Peyer's patch (tissue), 4 donors: ENCODE results near the gene POLR2F.

Experiments
- POLR2A ChIP-seq, 2 donors: fragments of 450-650 bp; IDR thresholded peaks; one replicate each; pipeline ENCODE4 v1.5.1; 2017; ENCODE audit warnings: antibody characterized with exemption in 2 of 2, mild to moderate bottlenecking in 2 of 2, moderate library complexity in 2 of 2
- TF ChIP-seq, protein P1 (sequence below), 6 experiments: fragments of 450-650 bp in 4 of 6; fragments of 200-600 bp in 2 of 6; sonication (generic) in 1 of 6; IDR thresholded peaks; one replicate each; pipeline ENCODE4 v1.5.1; 2017 to 2019; ENCODE audit warnings: antibody characterized with exemption in 6 of 6, mild to moderate bottlenecking in 3 of 6, moderate library complexity in 1 of 6

DNA sequence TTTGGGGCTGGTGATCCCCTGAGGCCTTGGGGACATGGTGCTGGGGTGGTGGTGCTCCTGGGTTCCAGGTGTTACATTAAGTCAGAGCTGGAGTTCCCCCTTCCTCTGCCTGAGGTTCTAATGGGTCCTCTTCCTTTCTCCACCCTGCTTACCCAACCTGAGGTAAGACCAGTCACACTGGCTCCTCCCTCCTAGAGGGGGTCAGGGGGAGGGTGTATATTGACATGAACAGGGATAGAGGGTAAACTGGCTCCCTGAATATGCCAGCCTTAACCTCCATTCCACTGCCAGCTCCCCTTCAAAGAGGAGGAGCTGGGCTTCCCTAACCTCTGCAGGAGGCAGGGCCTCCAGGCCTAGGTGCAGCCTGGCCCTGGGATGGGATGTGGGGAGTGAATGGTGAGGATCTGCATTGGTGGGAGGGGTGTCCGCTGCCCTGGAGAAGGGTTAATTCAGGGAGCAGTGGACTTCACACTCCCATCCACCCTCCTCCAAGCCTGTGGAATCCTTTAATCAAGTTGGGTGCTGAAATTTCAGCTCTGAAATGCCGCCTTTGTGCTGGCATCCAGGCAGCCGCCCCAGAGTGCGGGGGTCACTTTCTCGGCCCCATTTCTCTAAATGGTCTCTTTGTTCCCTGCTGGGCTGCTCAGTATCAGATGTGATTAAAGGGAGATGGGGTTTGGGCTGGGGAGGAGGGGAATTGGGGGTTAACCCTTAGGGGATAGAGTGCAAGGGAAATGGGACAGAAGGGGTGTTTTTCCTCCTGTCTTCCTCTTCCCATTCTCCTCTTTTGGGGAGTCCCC, 15.2 kb downstream of the POLR2F start:
- TF ChIP-seq, protein P1, sequence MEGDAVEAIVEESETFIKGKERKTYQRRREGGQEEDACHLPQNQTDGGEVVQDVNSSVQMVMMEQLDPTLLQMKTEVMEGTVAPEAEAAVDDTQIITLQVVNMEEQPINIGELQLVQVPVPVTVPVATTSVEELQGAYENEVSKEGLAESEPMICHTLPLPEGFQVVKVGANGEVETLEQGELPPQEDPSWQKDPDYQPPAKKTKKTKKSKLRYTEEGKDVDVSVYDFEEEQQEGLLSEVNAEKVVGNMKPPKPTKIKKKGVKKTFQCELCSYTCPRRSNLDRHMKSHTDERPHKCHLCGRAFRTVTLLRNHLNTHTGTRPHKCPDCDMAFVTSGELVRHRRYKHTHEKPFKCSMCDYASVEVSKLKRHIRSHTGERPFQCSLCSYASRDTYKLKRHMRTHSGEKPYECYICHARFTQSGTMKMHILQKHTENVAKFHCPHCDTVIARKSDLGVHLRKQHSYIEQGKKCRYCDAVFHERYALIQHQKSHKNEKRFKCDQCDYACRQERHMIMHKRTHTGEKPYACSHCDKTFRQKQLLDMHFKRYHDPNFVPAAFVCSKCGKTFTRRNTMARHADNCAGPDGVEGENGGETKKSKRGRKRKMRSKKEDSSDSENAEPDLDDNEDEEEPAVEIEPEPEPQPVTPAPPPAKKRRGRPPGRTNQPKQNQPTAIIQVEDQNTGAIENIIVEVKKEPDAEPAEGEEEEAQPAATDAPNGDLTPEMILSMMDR (IDR thresholded peaks at IDR 0.05) = no peak
- no peak for TF ChIP-seq POLR2A (IDR thresholded peaks at IDR 0.05)
